H1 (cell line): ENCODE results near the gene LRRC40. TPM values are rescaled to one million over a fixed set of nuclear protein-coding genes. Genes with fewer than 3 reads are reported as not detected.

ENCODE experiments used
- CTCF ChIA-PET: fragments of 300-600 bp; sonication (Branson Sonifier 250); formaldehyde crosslinking; loops from one replicate; lab custom pipeline; 2021; ENCODE audit not compliant: partially characterized antibody; lab: Charles Lee
- POLR2A ChIA-PET: fragments of 300-600 bp; sonication (Branson Sonifier 250); formaldehyde crosslinking; loops from one replicate; lab custom pipeline; 2021; ENCODE audit warnings: inconsistent platforms; ENCODE audit not compliant: partially characterized antibody; lab: Charles Lee
- DNase-seq, 2 experiments: peaks; one replicate each; pipeline versions ENCODE4 v3.0.0 to v3.0.0-alpha.2; 2010 to 2022; ENCODE audit warnings: low spot score in 2 of 2, low read depth in 1 of 2, mixed read lengths in 1 of 2
- FAIRE-seq: peaks from 2 replicates; lab custom pipeline; 2011; peaks lifted over from hg19 to GRCh38; lab: Jason Lieb, UNC
- H2AFZ ChIP-seq: 2 replicates; pipeline ENCODE4 v1.8.1; 2012; ENCODE audit warnings: low read length, inconsistent platforms
- H2AK5ac ChIP-seq: 2 replicates; pipeline ENCODE4 v1.6.1; 2013; ENCODE audit warnings: low read depth, low read length
- H2BK120ac ChIP-seq: replicated peaks from 2 replicates; pipeline ENCODE3; 2013; ENCODE audit warnings: low read depth, low read length, inconsistent platforms
- H2BK12ac ChIP-seq: 2 replicates; pipeline ENCODE4 v1.6.1; 2013; ENCODE audit warnings: low read depth, low read length
- H2BK15ac ChIP-seq: 2 replicates; pipeline ENCODE4 v1.6.1; 2013; ENCODE audit warnings: low read length
- H2BK20ac ChIP-seq: 2 replicates; pipeline ENCODE4 v1.6.1; 2013; ENCODE audit warnings: low read length
- H2BK5ac ChIP-seq: 2 replicates; pipeline ENCODE4 v1.6.1; 2013; ENCODE audit warnings: low read depth, low read length
- H3K14ac ChIP-seq: 2 replicates; pipeline ENCODE4 v1.6.1; 2013; ENCODE audit warnings: inconsistent platforms; ENCODE audit not compliant: insufficient read length
- H3K18ac ChIP-seq: 2 replicates; pipeline ENCODE4 v1.6.1; 2013; ENCODE audit warnings: low read length; ENCODE audit errors: extremely low read depth
- H3K23ac ChIP-seq: 2 replicates; pipeline ENCODE4 v1.6.1; 2013; ENCODE audit warnings: inconsistent platforms; ENCODE audit not compliant: insufficient read length
- H3K23me2 ChIP-seq: 2 replicates; pipeline ENCODE4 v1.6.1; 2013; ENCODE audit warnings: low read depth, low read length
- H3K27ac ChIP-seq: 2 replicates; pipeline ENCODE4 v1.6.1; 2011; ENCODE audit warnings: low read depth, low read length, inconsistent platforms
- H3K27me3 ChIP-seq, 4 experiments: replicated peaks in 1 of 4; 1 replicate in 1 of 4; 2 replicates in 3 of 4; pipeline versions ENCODE4 v1.6.1 to v1.8.1; 2011 to 2013; ENCODE audit warnings: low read length in 3 of 4, mild to moderate bottlenecking in 3 of 4, inconsistent platforms in 2 of 4, mixed read lengths in 2 of 4, moderate library complexity in 1 of 4; ENCODE audit not compliant: control insufficient read depth in 3 of 4, insufficient read depth in 3 of 4; ENCODE audit errors: extremely low read depth in 1 of 4
- H3K36me3 ChIP-seq, 4 experiments: 2 replicates each; pipeline versions ENCODE4 v1.6.1 to v1.8.1; 2011 to 2013; ENCODE audit warnings: mild to moderate bottlenecking in 4 of 4, low read length in 3 of 4, moderate library complexity in 2 of 4, control low read depth in 1 of 4, inconsistent platforms in 1 of 4; ENCODE audit not compliant: insufficient read depth in 4 of 4, control insufficient read depth in 2 of 4
- H3K4ac ChIP-seq: replicated peaks from 2 replicates; pipeline ENCODE3; 2013; ENCODE audit warnings: low read length, low read depth, mixed read lengths, inconsistent platforms; ENCODE audit not compliant: insufficient read length
- H3K4me1 ChIP-seq, 4 experiments: replicated peaks in 1 of 4; 1 replicate in 1 of 4; 2 replicates in 3 of 4; pipeline versions ENCODE4 v1.6.1 to v1.8.1; 2011 to 2013; ENCODE audit warnings: low read length in 3 of 4, inconsistent platforms in 2 of 4, mixed read lengths in 1 of 4; ENCODE audit not compliant: insufficient read depth in 4 of 4, control insufficient read depth in 3 of 4
- H3K4me2 ChIP-seq, 2 experiments: 2 replicates each; pipeline versions ENCODE4 v1.6.1 to v1.8.1; 2011 to 2013; ENCODE audit warnings: low read depth in 2 of 2, low read length in 2 of 2, control low read depth in 1 of 2, inconsistent platforms in 1 of 2, mild to moderate bottlenecking in 1 of 2; ENCODE audit not compliant: insufficient read depth in 1 of 2
- H3K4me3 ChIP-seq, 4 experiments: fragments of 200-600, 300-600 bp in 1 of 4; sonication (generic), shearing (Covaris generic), sonication (Bioruptor Twin) in 1 of 4; 2 replicates each; pipeline versions ENCODE4 v1.5.1 to v1.8.1; 2011 to 2016; ENCODE audit warnings: low read length in 4 of 4, low read depth in 3 of 4, control low read depth in 2 of 4, inconsistent platforms in 2 of 4, mild to moderate bottlenecking in 2 of 4, mixed read lengths in 1 of 4, moderate library complexity in 1 of 4; ENCODE audit not compliant: insufficient read depth in 2 of 4; ENCODE audit errors: extremely low read depth in 1 of 4
- H3K56ac ChIP-seq: replicated peaks from 2 replicates; pipeline ENCODE3; 2013; ENCODE audit warnings: low read depth, mild to moderate bottlenecking, mixed read lengths, low read length, inconsistent platforms; ENCODE audit not compliant: insufficient read length
- H3K79me1 ChIP-seq: 2 replicates; pipeline ENCODE4 v1.6.1; 2013; ENCODE audit warnings: low read depth, low read length, control low read depth
- H3K79me2 ChIP-seq, 2 experiments: 2 replicates each; pipeline versions ENCODE4 v1.6.1 to v1.8.1; 2012 to 2013; ENCODE audit warnings: low read length in 2 of 2, mild to moderate bottlenecking in 2 of 2, inconsistent platforms in 1 of 2; ENCODE audit not compliant: insufficient read depth in 2 of 2, control insufficient read depth in 1 of 2
- H3K9ac ChIP-seq, 4 experiments: replicated peaks in 1 of 4; 1 replicate in 1 of 4; 2 replicates in 3 of 4; pipeline versions ENCODE4 v1.6.1 to v1.8.1; 2011 to 2013; ENCODE audit warnings: low read depth in 3 of 4, low read length in 3 of 4, control low read depth in 2 of 4, mild to moderate bottlenecking in 2 of 4, moderate library complexity in 2 of 4, inconsistent platforms in 1 of 4; ENCODE audit errors: extremely low read depth in 1 of 4
- H3K9me3 ChIP-seq, 2 experiments: 2 replicates each; pipeline versions ENCODE4 v1.6.1 to v1.8.1; 2012 to 2013; ENCODE audit warnings: mild to moderate bottlenecking in 2 of 2, moderate library complexity in 2 of 2, control low read depth in 1 of 2, inconsistent platforms in 1 of 2, low read depth in 1 of 2, low read length in 1 of 2, mixed read lengths in 1 of 2; ENCODE audit not compliant: insufficient read depth in 2 of 2
- H4K20me1 ChIP-seq, 2 experiments: replicated peaks in 1 of 2; 2 replicates each; pipeline versions ENCODE3 to v1.8.1; 2011 to 2013; ENCODE audit warnings: inconsistent platforms in 2 of 2, low read length in 2 of 2, mild to moderate bottlenecking in 1 of 2; ENCODE audit not compliant: insufficient read depth in 2 of 2, control insufficient read depth in 1 of 2
- H4K5ac ChIP-seq: 2 replicates; pipeline ENCODE4 v1.6.1; 2013; ENCODE audit warnings: low read length, low read depth, mixed read lengths, inconsistent platforms; ENCODE audit not compliant: insufficient read length
- H4K8ac ChIP-seq: 2 replicates; pipeline ENCODE4 v1.8.0; 2013; ENCODE audit warnings: mild to moderate bottlenecking, moderate library complexity, low read length, inconsistent platforms; ENCODE audit not compliant: insufficient read depth; ENCODE audit errors: extremely low read depth
- H4K91ac ChIP-seq: replicated peaks from 2 replicates; pipeline ENCODE3; 2013; ENCODE audit warnings: low read length, mixed read lengths, inconsistent platforms; ENCODE audit not compliant: insufficient read length
- ATF2 ChIP-seq: IDR thresholded peaks from 2 replicates; pipeline ENCODE4 v1.6.1; 2012; ENCODE audit warnings: low read length, inconsistent platforms
- CEBPB ChIP-seq: IDR thresholded peaks from 2 replicates; pipeline ENCODE4 v1.6.1; 2012; ENCODE audit warnings: low read depth, low read length
- CHD1 ChIP-seq: IDR thresholded peaks from 2 replicates; pipeline ENCODE4 v1.6.1; 2012; ENCODE audit warnings: low read depth, low read length, improper control_type of control experiment
- CHD2 ChIP-seq: IDR thresholded peaks from 2 replicates; pipeline ENCODE4 v1.6.1; 2012; ENCODE audit warnings: low read length, improper control_type of control experiment
- HDAC2 ChIP-seq, 2 experiments: fragments of 300-600 bp in 1 of 2; sonication (generic) in 1 of 2; IDR thresholded peaks; 2 replicates each; pipeline ENCODE4 v1.6.1; 2011 to 2012; ENCODE audit warnings: low read depth in 2 of 2, low read length in 2 of 2, mild to moderate bottlenecking in 2 of 2, moderate library complexity in 2 of 2, borderline replicate concordance in 1 of 2, inconsistent platforms in 1 of 2
- JUND ChIP-seq: IDR thresholded peaks from 2 replicates; pipeline ENCODE4 v1.6.1; 2011; ENCODE audit warnings: mild to moderate bottlenecking, improper control_type of control experiment, low read length
- RNF2 ChIP-seq: fragments of 200-900, 300-1000 bp; sonication (generic); IDR thresholded peaks from 2 replicates; pipeline ENCODE4 v1.7.1; 2016; ENCODE audit warnings: borderline replicate concordance, low read depth, mild to moderate bottlenecking, antibody characterized with exemption, low read length; ENCODE audit not compliant: poor library complexity, severe bottlenecking; ENCODE audit errors: missing control alignments
- SIX5 ChIP-seq: IDR thresholded peaks from 2 replicates; pipeline ENCODE4 v1.6.1; 2011; ENCODE audit warnings: mild to moderate bottlenecking, low read depth, low read length
- SP4 ChIP-seq: IDR thresholded peaks from 2 replicates; pipeline ENCODE4 v1.6.1; 2012; ENCODE audit warnings: low read length, inconsistent platforms
- polyA plus RNA-seq, 7 experiments: library from polyadenylated mRNA; depleted of rRNA in 3 of 7; stranded (reverse) in 5 of 7; unstranded in 2 of 7; fragments of >200 nt in 5 of 7; fragments of 200-250 nt in 2 of 7; gene quantifications; 1 replicate in 5 of 7; 2 replicates in 1 of 7; 4 replicates in 1 of 7; pipeline versions ENCODE4 v1.2.1 to v1.2.3, GENCODE V29; 2011 to 2013; ENCODE audit warnings: missing spikeins in 2 of 7, mixed read lengths in 2 of 7
- total RNA-seq: library from RNA; stranded (reverse); fragmentation: NEBNext Ultra II Directional; extraction: Animal tissue kit (Norgen Biotek cat#: 25700); gene quantifications from 2 replicates; pipeline ENCODE4 v1.2.1, GENCODE V29; 2021

Gene LRRC40
- total and polyA plus RNA-seq, 2 of the 8 experiments (the other 6 are each of a cell fraction or from before 2014, with no cell fraction given) = 13.4 to 30.8 TPM

GRCh38 chr1:70117046-70117445 is 88.3 kb downstream of the LRRC40 start:
- Histone ChIP-seq H2BK15ac (no peak overlapping the region), H3K79me1 (no peaks in the 10 kb centered on the region), H2AFZ (no peak overlapping the region), H3K4me2 (no peak overlapping the region), H3K4me1 (no peaks in the 10 kb centered on the region), H2BK5ac (no peak overlapping the region), H3K56ac (no peak overlapping the region), H2BK20ac (no peak overlapping the region), H2BK120ac (no peak overlapping the region), H4K5ac (no peak overlapping the region), H3K79me2 (no peaks in the 10 kb centered on the region), H2AK5ac (no peak overlapping the region), H3K23me2 (no peaks in the 10 kb centered on the region; the same call in 1 of the 2 replicates), H3K18ac (no peak overlapping the region), H2BK12ac (no peak overlapping the region), H3K36me3 (no peaks in the 10 kb centered on the region), H3K9ac (no peak overlapping the region), H3K14ac (no peak overlapping the region)
- CTCF ChIA-PET = interaction anchor here (0.7 to 2.0 kb wide), 3 partner anchors 16 to 51 kb away, joined by 3 to 5 read pairs (median 3); no protein-coding TSS in a partner anchor
- FAIRE-seq (no peak), DNase-seq (no peak)
- POLR2A ChIA-PET = no interaction called here
- no peak for TF ChIP-seq SIX5
- no peak for TF ChIP-seq ATF2
- no peak for TF ChIP-seq CEBPB
- no peak for TF ChIP-seq HDAC2 (IDR thresholded peaks at IDR 0.05; ENCODE audit: borderline replicate concordance in 1 of 2, low read depth in 2 of 2, low read length in 2 of 2)
- no peak for TF ChIP-seq SP4
- no peak for TF ChIP-seq RNF2
- no peak for TF ChIP-seq JUND
- no peak for TF ChIP-seq CHD2
- no peak for TF ChIP-seq CHD1
- TF ChIP-seq, all 59 proteins: peak for 0
- H3K9me3 ChIP-seq = no peaks in the 10 kb centered on the region
- H4K91ac ChIP-seq = no peak overlapping the region
- H3K4ac ChIP-seq = no peak overlapping the region
- H3K27me3 ChIP-seq = peaks cover 0 to 1% (median 0%) of the 10 kb centered on the region in 4 experiments; a peak in 1 of 7 replicates
- H4K8ac ChIP-seq = no peak overlapping the region
- H3K4me3 ChIP-seq = no peak overlapping the region
- no peaks in the 10 kb centered on the region for H4K20me1 ChIP-seq
- no peak overlapping the region for H3K27ac ChIP-seq
- H3K23ac ChIP-seq = no peak overlapping the region
